Osteocyte (in vitro differentiated cells): Measurements from ENCODE around the gene RNF31. TPM values are rescaled to one million over a fixed set of nuclear protein-coding genes. Genes with fewer than 3 reads are reported as not detected.
"Not testable (repeated sequence)": the region's sequence is repeated elsewhere in the genome, so short reads cannot be mapped to it uniquely, and the experiment has no call there.

Experiments used
- DNase-seq: peaks from one replicate; pipeline ENCODE4 v3.0.0; 2021; ENCODE audit warnings: mixed read lengths; ENCODE audit not compliant: unreplicated experiment; ENCODE audit errors: extremely low spot score
- H3K27ac Mint-ChIP-seq: one replicate; pipeline ENCODE4 v1.8.0; 2021; ENCODE audit warnings: mild to moderate bottlenecking, mixed read lengths; ENCODE audit not compliant: unreplicated experiment
- H3K27me3 Mint-ChIP-seq: one replicate; pipeline ENCODE4 v1.8.0; 2021; ENCODE audit warnings: mixed read lengths; ENCODE audit not compliant: unreplicated experiment
- H3K36me3 Mint-ChIP-seq: one replicate; pipeline ENCODE4 v1.8.0; 2021; ENCODE audit warnings: mixed read lengths; ENCODE audit not compliant: unreplicated experiment
- H3K4me1 Mint-ChIP-seq: one replicate; pipeline ENCODE4 v1.8.0; 2021; ENCODE audit warnings: mixed read lengths; ENCODE audit not compliant: unreplicated experiment
- H3K4me3 Mint-ChIP-seq: one replicate; pipeline ENCODE4 v1.8.0; 2021; ENCODE audit warnings: mild to moderate bottlenecking, moderate library complexity, mixed read lengths; ENCODE audit not compliant: unreplicated experiment
- H3K9me3 Mint-ChIP-seq: one replicate; pipeline ENCODE4 v1.8.0; 2021; ENCODE audit warnings: mixed read lengths; ENCODE audit not compliant: unreplicated experiment
- CTCF ChIP-seq: fragments of 200-600 bp; sonication (generic); IDR thresholded peaks from 2 replicates; pipeline ENCODE4 v1.5.0; 2021; ENCODE audit warnings: antibody characterized with exemption, mild to moderate bottlenecking, moderate library complexity
- total RNA-seq: library from RNA; stranded (reverse); gene quantifications from 2 replicates; pipeline ENCODE4 v1.2.1, GENCODE V29; 2021

The RNF31 gene
- total RNA-seq, 1 donor from 2014 or later: 65.9 TPM

DNA sequence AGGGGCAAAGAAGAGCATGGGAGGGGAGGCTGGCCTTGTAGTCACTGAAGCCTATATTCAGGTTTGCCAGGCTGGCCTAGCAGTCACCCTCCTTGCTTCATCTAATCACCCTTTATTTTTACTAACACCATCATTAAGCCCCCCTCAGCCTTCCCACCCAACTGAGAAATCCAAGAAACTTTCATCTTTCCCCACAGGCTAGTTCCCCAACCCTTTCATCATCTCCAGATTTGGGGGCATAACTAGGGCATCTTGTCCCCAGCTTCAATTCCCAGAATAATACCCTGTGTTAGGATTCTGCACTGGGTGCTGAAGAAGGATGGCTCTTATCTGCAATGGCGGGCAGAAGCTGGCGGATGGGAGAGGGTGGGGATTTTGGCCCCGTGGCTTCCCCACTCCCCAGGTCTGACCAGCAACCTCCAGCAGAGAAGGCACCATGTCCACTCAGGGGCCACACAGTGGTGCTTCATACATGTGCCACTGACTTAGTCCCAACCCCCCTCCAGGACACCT is 46.3 kb upstream of the RNF31 start:
- DNase-seq: no peak
- Mint-ChIP-seq H3K4me3 (no peak overlapping the region), H3K4me1 (peaks cover 5% of the 10 kb centered on the region)

DNA sequence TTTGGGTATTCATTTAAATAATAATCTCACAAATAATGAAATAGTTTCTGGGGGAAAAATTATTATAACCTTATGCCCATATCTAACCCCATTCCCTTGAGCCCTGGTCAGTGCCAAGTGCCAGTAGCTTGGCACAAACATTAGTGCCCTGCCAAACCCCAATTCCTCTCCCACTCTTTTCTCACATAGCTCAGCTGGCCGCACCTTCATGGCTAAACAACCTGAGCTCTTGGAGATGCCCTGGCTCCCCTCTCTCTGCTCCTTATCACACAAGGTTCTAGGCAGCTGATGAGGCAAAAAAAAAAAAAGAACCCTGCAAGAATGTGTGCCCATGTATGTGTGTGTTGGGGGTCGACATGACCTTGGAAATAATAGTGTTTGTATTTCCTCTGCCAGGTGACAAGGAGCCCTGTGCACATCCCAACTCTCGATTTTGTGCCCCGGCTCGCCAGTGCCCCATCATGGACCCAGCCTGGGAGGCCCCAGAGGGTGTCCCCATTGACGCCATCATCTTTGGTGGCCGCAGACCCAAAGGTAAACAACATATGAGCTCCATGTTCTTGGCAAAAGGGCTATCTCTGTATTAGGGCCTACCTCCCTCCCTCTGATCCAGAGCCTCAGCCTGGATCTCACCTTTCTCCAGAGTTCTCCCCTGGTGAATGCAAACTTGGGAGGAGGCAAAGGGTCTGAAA is 44.8 kb upstream of the RNF31 start:
- no peak for TF ChIP-seq CTCF
- no peak overlapping the region for H3K4me3 Mint-ChIP-seq
- H3K27ac Mint-ChIP-seq: no peak overlapping the region
- peaks cover 34% of the 10 kb centered on the region for H3K36me3 Mint-ChIP-seq
- no peak for DNase-seq
- H3K4me1 Mint-ChIP-seq: no peaks in the 10 kb centered on the region
- no peaks in the 10 kb centered on the region for H3K27me3 Mint-ChIP-seq
- no peaks in the 10 kb centered on the region for H3K9me3 Mint-ChIP-seq

More for the DNA sequence above, 46.3 kb upstream of the RNF31 start:
- no peak for TF ChIP-seq CTCF
- Mint-ChIP-seq H3K27me3 (no peaks in the 10 kb centered on the region), H3K9me3 (no peaks in the 10 kb centered on the region), H3K36me3 (peaks cover 34% of the 10 kb centered on the region), H3K27ac (no peak overlapping the region)

GRCh38 chr14:24103451-24103850 is 43.8 kb upstream of the RNF31 start:
- H3K27me3 Mint-ChIP-seq: no peaks in the 10 kb centered on the region
- H3K4me3 Mint-ChIP-seq: no peak overlapping the region
- TF ChIP-seq CTCF: no peak
- peaks cover 31% of the 10 kb centered on the region for H3K36me3 Mint-ChIP-seq
- DNase-seq: no peak
- H3K27ac Mint-ChIP-seq: no peak overlapping the region
- no peaks in the 10 kb centered on the region for H3K9me3 Mint-ChIP-seq
- H3K4me1 Mint-ChIP-seq: peaks cover under 1% of the 10 kb centered on the region

GRCh38 chr14:24105609-24106239 is 41.6 kb upstream of the RNF31 start:
- not testable (repeated sequence) for H3K4me3 Mint-ChIP-seq, H3K27me3 Mint-ChIP-seq, H3K4me1 Mint-ChIP-seq, H3K27ac Mint-ChIP-seq, DNase-seq, H3K9me3 Mint-ChIP-seq
- H3K36me3 Mint-ChIP-seq: peaks cover 19% of the 10 kb centered on the region

- no peak for TF ChIP-seq CTCF
- Mint-ChIP-seq H3K27ac (no peak overlapping the region), H3K36me3 (peaks cover 16% of the 10 kb centered on the region), H3K4me1 (peaks cover 7% of the 10 kb centered on the region), H3K9me3 (no peaks in the 10 kb centered on the region), H3K4me3 (no peak overlapping the region), H3K27me3 (no peaks in the 10 kb centered on the region)
- no peak for DNase-seq
Observed at GRCh38 chr14:24106672-24107271, 40.5 kb upstream of the RNF31 start.
